ENCODE data around the gene CCDC69.

The CCDC69 gene

DNA sequence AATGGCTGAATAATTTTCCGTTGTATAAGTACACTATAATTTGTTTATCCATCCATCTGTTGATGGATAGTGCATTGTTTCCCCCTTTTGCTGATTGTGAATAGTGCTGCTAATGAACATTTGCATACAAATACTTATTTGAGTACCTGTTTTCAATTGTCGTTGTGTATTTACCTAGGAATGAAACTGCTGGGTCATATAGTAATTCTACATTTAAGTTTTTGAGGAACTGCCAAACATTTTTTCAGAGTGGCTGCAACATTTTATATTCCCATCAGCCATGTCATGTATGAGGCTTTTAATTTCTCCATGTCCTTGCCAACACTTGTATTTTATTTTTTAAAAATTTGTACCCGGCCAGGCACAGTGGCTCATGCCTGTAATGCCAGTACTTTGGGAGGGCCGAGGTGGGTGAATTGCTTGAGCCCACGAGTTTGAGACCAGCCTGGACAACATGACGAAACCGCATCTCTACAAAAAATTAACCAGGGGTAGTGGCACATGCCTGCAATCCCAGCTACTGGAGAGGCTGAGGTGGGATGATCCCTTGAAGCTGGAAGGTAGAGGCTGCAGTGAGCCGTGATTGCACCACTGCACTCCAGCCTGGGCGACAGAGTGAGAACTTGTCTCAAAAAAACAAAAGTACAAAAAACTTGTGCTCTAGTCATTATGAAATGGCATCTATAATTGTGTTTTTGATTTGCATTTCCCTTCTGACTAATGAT lies 64.1 kb downstream of the CCDC69 start:
- DNase-seq (ENCODE audit: extremely low read depth, low read depth), result no peak
- H3K4me3 ChIP-seq (replicated peaks; ENCODE audit: low read depth, low read length), result no peak overlapping the region
- TF ChIP-seq, protein P1, sequence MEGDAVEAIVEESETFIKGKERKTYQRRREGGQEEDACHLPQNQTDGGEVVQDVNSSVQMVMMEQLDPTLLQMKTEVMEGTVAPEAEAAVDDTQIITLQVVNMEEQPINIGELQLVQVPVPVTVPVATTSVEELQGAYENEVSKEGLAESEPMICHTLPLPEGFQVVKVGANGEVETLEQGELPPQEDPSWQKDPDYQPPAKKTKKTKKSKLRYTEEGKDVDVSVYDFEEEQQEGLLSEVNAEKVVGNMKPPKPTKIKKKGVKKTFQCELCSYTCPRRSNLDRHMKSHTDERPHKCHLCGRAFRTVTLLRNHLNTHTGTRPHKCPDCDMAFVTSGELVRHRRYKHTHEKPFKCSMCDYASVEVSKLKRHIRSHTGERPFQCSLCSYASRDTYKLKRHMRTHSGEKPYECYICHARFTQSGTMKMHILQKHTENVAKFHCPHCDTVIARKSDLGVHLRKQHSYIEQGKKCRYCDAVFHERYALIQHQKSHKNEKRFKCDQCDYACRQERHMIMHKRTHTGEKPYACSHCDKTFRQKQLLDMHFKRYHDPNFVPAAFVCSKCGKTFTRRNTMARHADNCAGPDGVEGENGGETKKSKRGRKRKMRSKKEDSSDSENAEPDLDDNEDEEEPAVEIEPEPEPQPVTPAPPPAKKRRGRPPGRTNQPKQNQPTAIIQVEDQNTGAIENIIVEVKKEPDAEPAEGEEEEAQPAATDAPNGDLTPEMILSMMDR (IDR thresholded peaks at IDR 0.05; ENCODE audit: low read depth, low read length, missing control alignments), result no peak

DNA sequence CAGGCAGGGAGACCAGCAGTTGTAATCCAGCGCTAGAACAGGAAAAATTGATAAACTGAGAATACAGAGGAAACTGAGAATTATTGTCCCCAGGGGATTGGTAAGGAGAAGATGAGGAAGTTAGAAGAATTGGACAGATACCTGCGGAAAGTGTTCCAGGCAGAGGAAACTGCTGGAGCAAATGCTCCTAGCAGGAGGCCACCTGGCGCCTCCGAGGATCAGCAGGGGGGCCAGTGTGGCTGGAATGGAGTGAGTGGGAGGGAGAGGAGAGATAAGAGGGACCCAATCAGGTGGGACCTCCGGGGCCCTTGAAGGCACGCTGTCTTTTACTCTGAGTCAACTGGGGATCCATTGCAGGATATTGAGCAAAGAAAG lies 65.6 kb downstream of the CCDC69 start:
- TF ChIP-seq, protein P1 (IDR thresholded peaks at IDR 0.05; ENCODE audit: low read depth, low read length, missing control alignments), result no peak
- H3K4me3 ChIP-seq (replicated peaks; ENCODE audit: low read depth, low read length), result peak overlapping the region; percentile 68
- DNase-seq (ENCODE audit: extremely low read depth, low read depth), result no peak

DNA sequence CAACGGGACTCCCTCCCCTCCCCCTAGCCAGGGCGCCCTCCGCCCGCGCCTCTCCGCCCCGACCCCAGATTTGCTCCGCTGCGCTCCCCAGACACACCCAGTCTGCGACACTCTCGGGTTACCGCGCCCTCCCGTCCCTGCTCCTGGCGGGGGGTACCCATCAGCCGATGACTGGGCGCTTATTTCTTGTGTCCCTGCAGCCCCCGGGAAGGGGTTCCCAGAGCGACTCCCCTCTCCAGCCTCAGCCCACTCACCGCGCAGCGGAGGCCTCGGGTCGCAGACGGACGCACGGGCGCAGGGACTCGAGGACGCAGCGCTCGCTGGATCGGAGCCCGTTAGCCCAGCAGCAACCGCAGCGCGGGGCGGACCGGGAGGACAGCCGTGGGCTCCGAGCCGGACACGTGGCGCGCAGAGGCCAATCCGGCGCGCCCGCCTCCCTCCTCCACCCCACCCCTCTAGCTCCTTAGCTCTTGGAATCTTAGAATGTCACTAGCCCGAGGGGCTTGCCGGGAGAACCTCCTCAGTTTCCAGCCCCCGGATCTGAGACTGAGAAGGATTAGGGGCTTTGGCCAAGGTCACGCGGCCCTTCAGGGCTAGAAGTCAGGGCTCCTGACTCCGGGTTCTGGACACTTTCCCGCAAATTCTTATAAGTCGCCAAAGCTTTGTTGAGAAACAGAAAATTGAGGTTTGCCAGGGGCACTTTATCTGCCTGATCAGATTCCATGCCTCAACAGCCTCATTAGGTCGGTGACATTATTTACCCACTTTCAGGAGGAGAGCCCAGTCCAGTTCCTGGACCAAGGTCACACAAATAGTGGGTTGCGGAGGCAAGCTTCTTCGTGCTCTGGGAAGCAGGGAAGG lies 66.2 kb downstream of the CCDC69 start, which contains the start of gene ANXA6:
Gene ANXA6 (minus strand): TSS at position 354 of the 861 bp plus-strand sequence. CDS start 9,878 bp downstream, outside the sequence.
- DNase-seq (ENCODE audit: extremely low read depth, low read depth), result no peak
- TF ChIP-seq, protein P1 (IDR thresholded peaks at IDR 0.05; ENCODE audit: low read depth, low read length, missing control alignments), result no peak
- peak within 1 kb of the TSS; percentile 68 for H3K4me3 ChIP-seq (replicated peaks; ENCODE audit: low read depth, low read length)

DNA sequence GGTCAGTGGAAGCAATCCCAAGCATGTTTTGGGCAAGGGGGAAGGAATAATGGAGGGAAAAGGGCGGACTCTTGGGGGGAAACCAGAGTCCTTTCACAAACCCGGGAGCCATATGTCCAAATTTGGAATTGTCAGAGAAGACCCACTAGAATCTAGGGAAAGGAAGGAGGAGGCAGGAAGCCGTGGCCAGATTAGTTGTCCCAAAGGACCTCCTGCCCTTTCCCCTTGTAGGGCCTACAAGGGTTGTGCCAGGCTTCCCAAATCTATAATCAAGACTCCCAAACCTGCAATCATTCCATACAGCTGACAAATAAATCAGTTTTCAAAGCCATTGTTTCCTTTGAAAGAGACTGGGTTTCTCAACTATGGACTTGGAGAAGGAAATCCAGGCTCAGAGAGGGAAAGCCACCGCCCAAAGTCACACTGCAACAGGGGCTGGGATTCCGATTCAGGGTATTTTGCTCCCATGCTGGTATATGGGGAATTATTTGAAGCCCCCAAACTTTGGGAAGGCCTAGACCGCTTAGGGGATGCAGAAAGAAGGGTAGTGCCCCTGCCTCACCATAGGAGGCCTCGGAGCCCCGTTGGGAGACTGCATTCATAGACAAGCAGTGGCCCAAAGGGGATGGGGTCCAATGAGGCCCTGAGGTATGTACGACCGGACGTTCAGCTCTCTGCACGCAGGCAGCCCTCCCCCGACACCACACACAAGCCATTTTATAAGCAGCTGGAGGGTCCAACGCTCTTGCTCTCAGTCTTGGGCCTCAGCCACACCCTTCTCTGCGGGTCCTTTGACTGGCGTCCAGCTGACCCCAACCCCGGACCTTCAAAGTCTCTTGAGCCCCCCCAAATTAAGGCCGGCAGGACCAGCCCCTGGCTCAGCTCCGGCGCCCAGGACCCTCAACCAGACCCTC lies 67.1 kb downstream of the CCDC69 start:
- TF ChIP-seq, protein P1 (IDR thresholded peaks at IDR 0.05; ENCODE audit: low read depth, low read length, missing control alignments), result no peak

DNA sequence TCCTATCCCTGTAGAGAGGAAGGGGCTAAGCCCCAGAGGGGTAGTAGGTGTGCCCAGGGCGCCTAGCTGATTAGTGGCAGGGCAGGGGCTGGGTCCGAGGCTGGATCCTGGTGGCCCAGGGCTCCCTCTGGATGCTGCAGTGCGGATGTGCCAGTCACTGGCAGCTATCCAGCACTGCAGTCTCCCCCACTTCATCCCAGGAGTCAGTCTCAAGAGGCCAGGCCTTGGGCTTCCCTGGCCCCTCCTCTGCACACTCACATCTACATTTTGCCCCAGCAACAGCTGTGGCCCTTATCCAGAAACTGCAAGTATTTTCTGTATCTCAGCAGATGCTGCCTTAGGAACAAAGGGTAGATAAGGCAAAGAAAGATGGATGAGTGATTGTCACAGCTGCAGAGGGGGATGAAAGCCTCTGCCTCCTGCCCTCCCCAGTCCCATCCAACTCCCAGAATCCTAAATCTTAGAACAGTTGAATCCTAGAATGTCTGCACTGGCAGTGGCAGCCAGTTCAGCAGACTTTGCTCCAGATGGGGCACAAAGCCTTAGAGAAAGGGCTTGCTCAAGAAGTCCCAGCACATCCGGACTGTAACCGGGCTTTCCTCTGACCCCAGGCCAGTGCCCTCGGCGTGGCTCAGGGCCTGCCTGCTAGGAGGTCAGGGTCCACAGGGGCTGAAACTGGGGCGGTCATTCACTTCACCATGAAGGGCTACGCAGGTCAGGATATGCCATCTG lies 68.0 kb downstream of the CCDC69 start:
- TF ChIP-seq, protein P1 (IDR thresholded peaks at IDR 0.05; ENCODE audit: low read depth, low read length, missing control alignments), result no peak
- peak overlapping the region; percentile 68 for H3K4me3 ChIP-seq (replicated peaks; ENCODE audit: low read depth, low read length)
- DNase-seq (ENCODE audit: extremely low read depth, low read depth), result no peak

More for the DNA sequence above, 67.1 kb downstream of the CCDC69 start:
- no peak for DNase-seq (ENCODE audit: extremely low read depth, low read depth)
- H3K4me3 ChIP-seq (replicated peaks; ENCODE audit: low read depth, low read length), result peak overlapping the region; percentile 68

Data from HFF-Myc (cell line).